Stomach (tissue), 9 donors: ENCODE measurements around the gene CACUL1. TPM values are rescaled to one million over a fixed set of nuclear protein-coding genes. Genes with fewer than 3 reads are reported as not detected.
A peak's percentile ranks its signal among the peaks of the same experiment; 100 is the strongest.

Experiments used
- DNase-seq, 2 donors: peaks; one replicate each; pipeline versions ENCODE4 v3.0.0 to v3.0.0-alpha.2; 2013 to 2019
- H3K27ac ChIP-seq, 5 donors: fragments of 200-600 bp in 4 of 5; sonication (generic) in 4 of 5; one replicate each; pipeline ENCODE4 v1.5.1; 2013 to 2019; ENCODE audit warnings: mild to moderate bottlenecking in 1 of 5, moderate library complexity in 1 of 5
- H3K27me3 ChIP-seq, 3 donors: fragments of 200-600 bp; sonication (generic); one replicate each; pipeline ENCODE4 v1.5.1; 2017 to 2019; ENCODE audit warnings: mixed run types in 1 of 3
- H3K36me3 ChIP-seq, 4 donors: fragments of 200-600 bp; sonication (generic); 1 replicate in 3 of 4; 2 replicates in 1 of 4; pipeline ENCODE4 v1.5.1; 2016 to 2019
- H3K4me1 ChIP-seq, 4 donors: fragments of 200-600 bp; sonication (generic); one replicate each; pipeline ENCODE4 v1.5.1; 2016 to 2019
- H3K4me3 ChIP-seq, 4 donors: fragments of 200-600 bp; sonication (generic) in 3 of 4; one replicate each; pipeline ENCODE4 v1.5.1; 2016 to 2019; ENCODE audit warnings: mild to moderate bottlenecking in 1 of 4
- H3K9me3 ChIP-seq, 4 donors: fragments of 200-600 bp; sonication (generic); one replicate each; pipeline ENCODE4 v1.5.1; 2016 to 2019
- CTCF ChIP-seq, 7 experiments: fragments of 450-650 bp in 4 of 7; fragments of 200-600 bp in 3 of 7; sonication (generic) in 3 of 7; IDR thresholded peaks; one replicate each; pipeline ENCODE4 v1.5.1; 2016 to 2019; ENCODE audit warnings: antibody characterized with exemption in 7 of 7, control low read depth in 2 of 7, mild to moderate bottlenecking in 1 of 7
- EP300 ChIP-seq: sonication (generic); formaldehyde crosslinking; IDR thresholded peaks from one replicate; pipeline ENCODE4 v1.6.1; 2017; ENCODE audit warnings: antibody characterized with exemption
- POLR2A ChIP-seq, 4 donors: fragments of 450-650 bp; IDR thresholded peaks; one replicate each; pipeline ENCODE4 v1.6.1; 2016; ENCODE audit warnings: antibody characterized with exemption in 4 of 4, control low read depth in 2 of 4, mild to moderate bottlenecking in 1 of 4, moderate library complexity in 1 of 4
- POLR2AphosphoS5 ChIP-seq, 3 donors: sonication (generic); formaldehyde crosslinking; IDR thresholded peaks; one replicate each; pipeline ENCODE4 v1.6.1; 2016; ENCODE audit warnings: antibody characterized with exemption in 3 of 3
- WGBS, 5 donors: extraction: QIAGEN DNeasy Blood & Tissue Kit in 3 of 5; methylation state at CpG; one replicate each; pipeline versions ENCODE4 v1.1.5 to v1.1.7; 2013 to 2018; 5-methylcytosine and 5-hydroxymethylcytosine counted together
- intact Hi-C: fragments of 100-400 bp; cut with DNase I; formaldehyde crosslinking; loops from one replicate; pipeline ENCODE4 v1.15.1; 2023; ENCODE audit warnings: low total_unique reads
- polyA plus RNA-seq, 3 donors: library from polyadenylated mRNA; stranded (reverse); fragments of 200-250 nt; gene quantifications; one replicate each; pipeline ENCODE4 v1.2.3, GENCODE V29; 2013
- total RNA-seq, 5 donors: library from RNA; depleted of rRNA; stranded (reverse); fragments of >200 nt; gene quantifications; one replicate each; pipeline versions ENCODE4 v1.1.0 to v1.2.3, GENCODE V29; 2014 to 2016
- donor health status: healthy with polysubstance abuse.
- donor health status: Bipolar disorder and iron deficiency.
- donor health status: healthy.

CACUL1 gene
- total and polyA plus RNA-seq, 8 donors = 5.1 to 76.9 (median 18.5) TPM

GRCh38 chr10:118635674-118636402, 118.9 kb downstream of the CACUL1 start:
- H3K9me3 ChIP-seq = peaks cover 0 to 3% (median 0%) of the 10 kb centered on the region in 4 donors
- no peak overlapping the region for H3K27ac ChIP-seq
- no peaks in the 10 kb centered on the region for H3K27me3 ChIP-seq
- TF ChIP-seq EP300 (no peak), CTCF (IDR thresholded peaks at IDR 0.05) (no peak), POLR2A (IDR thresholded peaks at IDR 0.05) (no peak), POLR2AphosphoS5 (IDR thresholded peaks at IDR 0.05) (no peak)
- no peaks in the 10 kb centered on the region for H3K36me3 ChIP-seq
- no peaks in the 10 kb centered on the region for H3K4me1 ChIP-seq
- 78 to 91% (median 86%) methylated on average over 4 of the region's 4 CpGs for WGBS, 5 donors
- DNase-seq = no peak
- intact Hi-C loops = no loop called here
- no peak overlapping the region for H3K4me3 ChIP-seq

- intact Hi-C loops = no loop called here
- no peak for DNase-seq
- Histone ChIP-seq H3K9me3 (no peaks in the 10 kb centered on the region), H3K4me3 (no peak overlapping the region), H3K27me3 (peaks cover 0 to 4% (median 0%) of the 10 kb centered on the region in 3 donors), H3K27ac (no peak overlapping the region), H3K4me1 (peaks cover 0 to 10% (median 0%) of the 10 kb centered on the region in 4 donors), H3K36me3 (no peaks in the 10 kb centered on the region)
- WGBS, 5 donors = 64 to 80% (median 65%) methylated on average over 7 of the region's 7 CpGs
- no peak for TF ChIP-seq POLR2AphosphoS5 (IDR thresholded peaks at IDR 0.05)
- no peak for TF ChIP-seq POLR2A (IDR thresholded peaks at IDR 0.05)
- no peak for TF ChIP-seq EP300
- TF ChIP-seq CTCF (IDR thresholded peaks at IDR 0.05) = no peak
Observed at GRCh38 chr10:118633786-118634185, 121.0 kb downstream of the CACUL1 start.

- Histone ChIP-seq H3K4me1 (peaks cover 0 to 26% (median 0%) of the 10 kb centered on the region in 4 donors), H3K36me3 (no peaks in the 10 kb centered on the region), H3K27ac (peak overlapping the region in 1 of 5 donors; percentile 47), H3K9me3 (no peaks in the 10 kb centered on the region), H3K27me3 (peaks cover 0 to 15% (median 0%) of the 10 kb centered on the region in 3 donors), H3K4me3 (no peak overlapping the region)
- intact Hi-C loops = no loop called here
- DNase-seq = peak in 1 of 2 donors; percentile 13
- WGBS, 5 donors = 43 to 70% (median 50%) methylated on average over 3 of the region's 3 CpGs
- TF ChIP-seq POLR2A (IDR thresholded peaks at IDR 0.05) = no peak
- peak in 2 of 3 donors; percentile 3 to 59 for TF ChIP-seq POLR2AphosphoS5 (IDR thresholded peaks at IDR 0.05)
Observed at GRCh38 chr10:118629211-118629610, 125.6 kb downstream of the CACUL1 start.

GRCh38 chr10:118628397-118628796, 126.4 kb downstream of the CACUL1 start:
- peak overlapping the region in 1 of 5 donors; percentile 47 for H3K27ac ChIP-seq
- TF ChIP-seq EP300 (no peak), CTCF (IDR thresholded peaks at IDR 0.05) (no peak), POLR2AphosphoS5 (IDR thresholded peaks at IDR 0.05) (no peak), POLR2A (IDR thresholded peaks at IDR 0.05) (no peak)
- H3K27me3 ChIP-seq = peaks cover 0 to 15% (median 0%) of the 10 kb centered on the region in 3 donors
- intact Hi-C loops = no loop called here
- DNase-seq = no peak
- no peaks in the 10 kb centered on the region for H3K36me3 ChIP-seq
- H3K9me3 ChIP-seq = no peaks in the 10 kb centered on the region
- H3K4me3 ChIP-seq = no peak overlapping the region
- peaks cover 0 to 29% (median 0%) of the 10 kb centered on the region in 4 donors for H3K4me1 ChIP-seq

- H3K4me3 ChIP-seq = no peak overlapping the region
- peaks cover 0 to 29% (median 0%) of the 10 kb centered on the region in 4 donors for H3K4me1 ChIP-seq
- no peaks in the 10 kb centered on the region for H3K9me3 ChIP-seq
- H3K36me3 ChIP-seq = no peaks in the 10 kb centered on the region
- peaks cover 0 to 15% (median 0%) of the 10 kb centered on the region in 3 donors for H3K27me3 ChIP-seq
- intact Hi-C loops = no loop called here
- no peak overlapping the region for H3K27ac ChIP-seq
- WGBS, 5 donors = 50 to 74% (median 62%) methylated on average over 3 of the region's 3 CpGs
- TF ChIP-seq POLR2A (IDR thresholded peaks at IDR 0.05) = no peak
- no peak for TF ChIP-seq EP300
- no peak for TF ChIP-seq CTCF (IDR thresholded peaks at IDR 0.05)
- TF ChIP-seq POLR2AphosphoS5 (IDR thresholded peaks at IDR 0.05) = no peak
- no peak for DNase-seq
Observed at GRCh38 chr10:118626953-118627352, 127.8 kb downstream of the CACUL1 start.
